Upper lobe of left lung (tissue), 6 donors: ENCODE results near the gene PARD3B. TPM values are rescaled to one million over a fixed set of nuclear protein-coding genes. Genes with fewer than 3 reads are reported as not detected.

ENCODE experiments used
- ATAC-seq, 2 donors: fragments of 200-7000 bp; cut with Tn5 transposase; one replicate each; pipeline ENCODE4 v1.9.1; 2022; ENCODE audit warnings: mild to moderate bottlenecking in 2 of 2, moderate library complexity in 2 of 2; ENCODE audit not compliant: low FRiP score in 2 of 2
- DNase-seq, 2 donors: peaks; one replicate each; pipeline ENCODE4 v3.0.0-alpha.2; 2019 to 2020
- H3K27ac ChIP-seq, 4 donors: fragments of 200-600 bp; sonication (generic); one replicate each; pipeline ENCODE4 v1.5.1; 2016 to 2019
- H3K27me3 ChIP-seq, 4 donors: fragments of 200-600 bp; sonication (generic); one replicate each; pipeline ENCODE4 v1.5.1; 2017 to 2019
- H3K36me3 ChIP-seq, 4 donors: fragments of 200-600 bp; sonication (generic); one replicate each; pipeline ENCODE4 v1.5.1; 2016 to 2019
- H3K4me1 ChIP-seq, 4 donors: fragments of 200-600 bp; sonication (generic); one replicate each; pipeline ENCODE4 v1.5.1; 2018 to 2019
- H3K4me3 ChIP-seq, 4 donors: fragments of 200-600 bp; sonication (generic); one replicate each; pipeline ENCODE4 v1.5.1; 2017 to 2019; ENCODE audit warnings: mild to moderate bottlenecking in 2 of 4, moderate library complexity in 1 of 4
- H3K9me3 ChIP-seq, 4 donors: fragments of 200-600 bp; sonication (generic); one replicate each; pipeline ENCODE4 v1.5.1; 2018 to 2019
- EP300 ChIP-seq, 4 donors: sonication (generic); formaldehyde crosslinking; IDR thresholded peaks; one replicate each; pipeline ENCODE4 v1.5.1; 2017; ENCODE audit warnings: antibody characterized with exemption in 4 of 4, control low read depth in 2 of 4
- POLR2A ChIP-seq, 4 donors: fragments of 450-650 bp; IDR thresholded peaks; one replicate each; pipeline ENCODE4 v1.5.1; 2016 to 2017; ENCODE audit warnings: antibody characterized with exemption in 4 of 4, mild to moderate bottlenecking in 2 of 4
- POLR2AphosphoS5 ChIP-seq, 2 donors: sonication (generic); formaldehyde crosslinking; IDR thresholded peaks; one replicate each; pipeline ENCODE4 v1.5.1; 2017; ENCODE audit warnings: antibody characterized with exemption in 2 of 2
- WGBS, 2 donors: methylation state at CpG; one replicate each; pipeline ENCODE4 v1.1.5; 2017 to 2018; 5-methylcytosine and 5-hydroxymethylcytosine counted together
- total RNA-seq, 6 donors: library from RNA; depleted of rRNA in 4 of 6; stranded (reverse); fragments of >200 nt in 4 of 6; gene quantifications; one replicate each; pipeline versions ENCODE4 v1.1.0 to v1.2.1, GENCODE V29; 2016 to 2021
- TF ChIP-seq, protein P1 (sequence below), 6 experiments: fragments of 450-650 bp in 4 of 6; fragments of 200-600 bp in 2 of 6; sonication (generic) in 2 of 6; IDR thresholded peaks; one replicate each; pipeline ENCODE4 v1.5.1; 2016 to 2019; ENCODE audit warnings: antibody characterized with exemption in 6 of 6
- donor health status: DM: no; HTN: no; CAD: no; lungs with moderate emphysema.
- donor health status: DM: no; HTN: yes; CAD: no; lungs with severe emphysema.

PARD3B gene
- total RNA-seq, 6 donors from 2014 or later: 17.8 to 44.9 (median 24.2) TPM

DNA sequence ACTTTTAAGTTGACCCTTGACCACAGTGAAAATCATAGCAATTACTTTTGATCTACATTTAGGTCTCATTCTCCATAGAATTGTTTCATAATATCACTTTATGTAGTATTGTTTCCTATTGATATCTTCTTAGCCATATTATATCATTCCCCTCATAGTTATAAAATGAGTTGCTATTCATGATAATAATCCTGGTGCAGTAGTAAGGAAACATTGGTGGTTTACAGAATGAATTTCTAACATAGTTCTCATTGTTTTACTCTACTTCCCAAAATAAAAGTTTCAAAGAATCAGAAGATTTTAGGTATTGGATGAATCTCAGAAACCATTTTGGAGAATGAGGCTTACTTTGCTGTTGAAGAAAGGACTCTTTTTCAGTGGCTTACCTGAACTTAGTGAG lies 246.0 kb downstream of the PARD3B start:
- peaks cover 0 to 3% (median 0%) of the 10 kb centered on the region in 4 donors for H3K4me1 ChIP-seq
- no peak overlapping the region for H3K4me3 ChIP-seq
- H3K27me3 ChIP-seq: no peaks in the 10 kb centered on the region
- H3K36me3 ChIP-seq: no peaks in the 10 kb centered on the region
- H3K27ac ChIP-seq: no peak overlapping the region
- ATAC-seq: no peak
- TF ChIP-seq EP300 (IDR thresholded peaks at IDR 0.05): no peak
- no peak for TF ChIP-seq POLR2AphosphoS5 (IDR thresholded peaks at IDR 0.05)
- no peak for TF ChIP-seq POLR2A (IDR thresholded peaks at IDR 0.05)
- TF ChIP-seq, protein P1, sequence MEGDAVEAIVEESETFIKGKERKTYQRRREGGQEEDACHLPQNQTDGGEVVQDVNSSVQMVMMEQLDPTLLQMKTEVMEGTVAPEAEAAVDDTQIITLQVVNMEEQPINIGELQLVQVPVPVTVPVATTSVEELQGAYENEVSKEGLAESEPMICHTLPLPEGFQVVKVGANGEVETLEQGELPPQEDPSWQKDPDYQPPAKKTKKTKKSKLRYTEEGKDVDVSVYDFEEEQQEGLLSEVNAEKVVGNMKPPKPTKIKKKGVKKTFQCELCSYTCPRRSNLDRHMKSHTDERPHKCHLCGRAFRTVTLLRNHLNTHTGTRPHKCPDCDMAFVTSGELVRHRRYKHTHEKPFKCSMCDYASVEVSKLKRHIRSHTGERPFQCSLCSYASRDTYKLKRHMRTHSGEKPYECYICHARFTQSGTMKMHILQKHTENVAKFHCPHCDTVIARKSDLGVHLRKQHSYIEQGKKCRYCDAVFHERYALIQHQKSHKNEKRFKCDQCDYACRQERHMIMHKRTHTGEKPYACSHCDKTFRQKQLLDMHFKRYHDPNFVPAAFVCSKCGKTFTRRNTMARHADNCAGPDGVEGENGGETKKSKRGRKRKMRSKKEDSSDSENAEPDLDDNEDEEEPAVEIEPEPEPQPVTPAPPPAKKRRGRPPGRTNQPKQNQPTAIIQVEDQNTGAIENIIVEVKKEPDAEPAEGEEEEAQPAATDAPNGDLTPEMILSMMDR (IDR thresholded peaks at IDR 0.05): no peak
- H3K9me3 ChIP-seq: no peaks in the 10 kb centered on the region
- DNase-seq: no peak

DNA sequence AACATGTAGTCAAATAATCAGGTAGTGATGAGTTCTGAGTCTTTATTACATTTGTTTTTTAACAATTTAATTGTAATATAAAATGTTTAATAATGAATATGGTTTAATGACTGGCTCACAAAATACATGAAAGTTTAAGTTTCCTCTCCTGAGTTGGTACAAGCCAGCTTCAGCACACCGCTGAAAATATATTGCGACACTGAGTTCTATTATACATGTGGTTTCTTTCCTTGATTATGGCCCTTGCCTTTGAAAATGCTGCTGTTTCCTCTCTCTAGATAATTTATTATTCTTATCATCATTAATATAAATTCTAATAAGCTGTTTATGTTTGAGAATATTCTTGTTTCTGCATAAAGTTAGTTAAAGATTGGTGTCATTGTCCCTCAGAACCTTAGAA lies 249.3 kb downstream of the PARD3B start:
- peak overlapping the region in 1 of 4 donors; percentile 10 for H3K27ac ChIP-seq
- no peaks in the 10 kb centered on the region for H3K27me3 ChIP-seq
- H3K36me3 ChIP-seq: no peaks in the 10 kb centered on the region
- DNase-seq (no peak), ATAC-seq (no peak)
- H3K4me3 ChIP-seq: no peak overlapping the region
- 75 to 82% methylated on average over 2 of the region's 2 CpGs for WGBS, 2 donors
- peaks cover 0 to 3% (median 0%) of the 10 kb centered on the region in 4 donors for H3K4me1 ChIP-seq
- no peak for TF ChIP-seq POLR2AphosphoS5 (IDR thresholded peaks at IDR 0.05)
- TF ChIP-seq EP300 (IDR thresholded peaks at IDR 0.05): no peak
- TF ChIP-seq, protein P1 (IDR thresholded peaks at IDR 0.05): no peak
- no peak for TF ChIP-seq POLR2A (IDR thresholded peaks at IDR 0.05)
- no peaks in the 10 kb centered on the region for H3K9me3 ChIP-seq

DNA sequence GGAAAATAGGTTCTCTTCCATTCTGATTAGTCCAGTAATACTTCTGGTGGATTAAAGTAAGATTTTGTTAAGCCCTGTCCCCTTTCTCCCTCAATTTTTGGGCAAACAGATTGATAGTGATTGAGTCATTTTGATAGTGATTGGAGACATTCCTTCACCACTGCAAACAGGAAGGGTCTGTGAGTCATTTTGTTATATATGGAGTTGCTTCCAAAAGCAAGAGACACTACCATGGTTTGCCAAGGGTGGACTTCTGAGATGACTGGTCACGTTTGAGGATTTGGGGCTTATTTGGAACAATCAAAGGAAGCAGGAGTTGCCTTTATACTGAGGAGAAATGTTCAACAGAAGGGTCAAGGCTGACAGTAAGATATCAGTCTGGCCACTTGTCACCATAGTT lies 249.9 kb downstream of the PARD3B start:
- ATAC-seq (no peak), DNase-seq (no peak)
- H3K27ac ChIP-seq: peak overlapping the region in 1 of 4 donors; percentile 10
- TF ChIP-seq POLR2A (IDR thresholded peaks at IDR 0.05): no peak
- TF ChIP-seq, protein P1 (IDR thresholded peaks at IDR 0.05): no peak
- no peak for TF ChIP-seq POLR2AphosphoS5 (IDR thresholded peaks at IDR 0.05)
- TF ChIP-seq EP300 (IDR thresholded peaks at IDR 0.05): no peak
- WGBS, 2 donors: 53 to 58% methylated on average over 1 of the region's 1 CpG
- H3K9me3 ChIP-seq: no peaks in the 10 kb centered on the region
- H3K4me1 ChIP-seq: peaks cover 0 to 3% (median 0%) of the 10 kb centered on the region in 4 donors
- no peak overlapping the region for H3K4me3 ChIP-seq
- H3K27me3 ChIP-seq: no peaks in the 10 kb centered on the region
- H3K36me3 ChIP-seq: no peaks in the 10 kb centered on the region

DNA sequence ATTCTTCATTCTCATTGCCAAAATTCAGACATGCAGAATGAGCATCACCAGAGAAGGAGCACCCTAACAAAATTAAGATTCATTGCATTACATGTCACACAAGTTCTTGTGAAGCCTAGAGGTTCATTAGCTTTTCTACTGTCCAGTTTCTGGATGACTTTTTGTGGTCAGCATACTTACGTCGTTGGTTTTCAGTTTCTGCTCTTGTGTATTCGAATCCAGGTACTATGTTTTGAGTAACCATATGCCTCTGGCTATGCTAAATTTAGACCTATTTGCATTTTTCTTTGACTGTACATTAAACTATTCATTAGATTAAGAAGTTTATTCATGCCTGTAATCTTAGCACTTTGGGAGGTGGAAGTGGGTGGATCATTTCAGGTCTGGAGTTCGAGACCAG lies 251.3 kb downstream of the PARD3B start:
- Histone ChIP-seq H3K4me3 (no peak overlapping the region), H3K9me3 (no peaks in the 10 kb centered on the region), H3K36me3 (no peaks in the 10 kb centered on the region), H3K27ac (no peak overlapping the region), H3K27me3 (no peaks in the 10 kb centered on the region), H3K4me1 (peaks cover 0 to 3% (median 0%) of the 10 kb centered on the region in 4 donors)
- DNase-seq: no peak
- 91 to 95% methylated on average over 4 of the region's 4 CpGs for WGBS, 2 donors
- no peak for TF ChIP-seq POLR2A (IDR thresholded peaks at IDR 0.05)
- TF ChIP-seq, protein P1 (IDR thresholded peaks at IDR 0.05): no peak
- TF ChIP-seq EP300 (IDR thresholded peaks at IDR 0.05): no peak
- TF ChIP-seq POLR2AphosphoS5 (IDR thresholded peaks at IDR 0.05): no peak
- no peak for ATAC-seq

DNA sequence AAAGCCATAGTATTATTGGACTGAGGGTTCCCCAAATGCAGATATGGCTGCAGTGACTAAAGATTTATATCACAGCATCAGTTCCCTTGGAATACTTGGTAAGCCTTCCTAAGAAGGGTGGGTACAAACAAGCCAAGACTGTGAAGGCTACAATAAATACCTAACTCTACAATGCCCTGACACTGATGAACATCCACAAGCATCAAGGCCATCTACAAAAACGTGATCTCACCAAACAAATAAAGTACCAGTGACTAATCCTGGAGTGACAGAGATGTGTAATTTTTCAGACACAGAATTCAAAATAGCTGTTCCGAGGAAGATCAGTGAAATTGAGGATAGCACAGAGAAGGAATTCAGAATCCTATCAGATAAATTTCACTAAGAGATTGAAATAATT lies 254.5 kb downstream of the PARD3B start:
- no peak overlapping the region for H3K27ac ChIP-seq
- no peak for DNase-seq
- 61 to 85% methylated on average over 2 of the region's 2 CpGs for WGBS, 2 donors
- H3K9me3 ChIP-seq: no peaks in the 10 kb centered on the region
- no peaks in the 10 kb centered on the region for H3K36me3 ChIP-seq
- no peak for TF ChIP-seq POLR2AphosphoS5 (IDR thresholded peaks at IDR 0.05)
- no peak overlapping the region for H3K4me3 ChIP-seq
- ATAC-seq: no peak
- peaks cover 0 to 3% (median 0%) of the 10 kb centered on the region in 4 donors for H3K4me1 ChIP-seq
- H3K27me3 ChIP-seq: no peaks in the 10 kb centered on the region
